ENCODE measurements around the gene USP6NL.

The USP6NL gene

DNA sequence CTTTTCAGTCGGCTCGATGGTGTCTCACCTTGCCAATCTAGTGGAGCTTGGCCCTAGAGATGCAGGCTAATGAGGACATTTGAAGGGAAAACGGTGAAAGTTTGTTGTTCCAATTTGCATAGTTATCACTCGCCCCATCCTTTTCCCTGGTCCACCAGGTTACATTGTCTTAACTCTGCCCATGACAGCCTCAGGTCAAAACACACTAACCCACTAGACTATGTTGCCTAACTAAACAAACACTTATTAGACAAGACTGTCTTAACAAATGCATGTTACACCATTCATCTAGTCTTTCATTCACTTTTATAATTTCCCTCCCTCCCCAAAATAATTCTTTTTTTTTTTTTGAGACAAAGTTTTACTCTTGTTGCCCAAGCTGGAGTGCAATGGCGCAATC is 40.7 kb downstream of the USP6NL start:
- TF ChIP-seq CTCF (IDR thresholded peaks at IDR 0.05; ENCODE audit: control insufficient read depth, insufficient read depth, low read depth, low read length, missing control alignments): no peak
- no peak for DNase-seq (ENCODE audit: low read depth)
- H3K4me3 ChIP-seq (ENCODE audit: control insufficient read depth, low read depth, low read length): no peak overlapping the region

GRCh38 chr10:11569471-11569870 is 42.0 kb downstream of the USP6NL start:
- no peak overlapping the region for H3K4me3 ChIP-seq (ENCODE audit: control insufficient read depth, low read depth, low read length)
- no peak for DNase-seq (ENCODE audit: low read depth)
- TF ChIP-seq CTCF (IDR thresholded peaks at IDR 0.05; ENCODE audit: control insufficient read depth, insufficient read depth, low read depth, low read length, missing control alignments): no peak

GRCh38 chr10:11568578-11568977 is 42.9 kb downstream of the USP6NL start:
- DNase-seq (ENCODE audit: low read depth): no peak
- H3K4me3 ChIP-seq (ENCODE audit: control insufficient read depth, low read depth, low read length): no peak overlapping the region
- TF ChIP-seq CTCF (IDR thresholded peaks at IDR 0.05; ENCODE audit: control insufficient read depth, insufficient read depth, low read depth, low read length, missing control alignments): no peak

- no peak overlapping the region for H3K4me3 ChIP-seq (ENCODE audit: control insufficient read depth, low read depth, low read length)
- no peak for TF ChIP-seq CTCF (IDR thresholded peaks at IDR 0.05; ENCODE audit: control insufficient read depth, insufficient read depth, low read depth, low read length, missing control alignments)
- no peak for DNase-seq (ENCODE audit: low read depth)
These were observed 46.7 kb downstream of the USP6NL start for GRCh38 chr10:11564741-11565140.

DNA sequence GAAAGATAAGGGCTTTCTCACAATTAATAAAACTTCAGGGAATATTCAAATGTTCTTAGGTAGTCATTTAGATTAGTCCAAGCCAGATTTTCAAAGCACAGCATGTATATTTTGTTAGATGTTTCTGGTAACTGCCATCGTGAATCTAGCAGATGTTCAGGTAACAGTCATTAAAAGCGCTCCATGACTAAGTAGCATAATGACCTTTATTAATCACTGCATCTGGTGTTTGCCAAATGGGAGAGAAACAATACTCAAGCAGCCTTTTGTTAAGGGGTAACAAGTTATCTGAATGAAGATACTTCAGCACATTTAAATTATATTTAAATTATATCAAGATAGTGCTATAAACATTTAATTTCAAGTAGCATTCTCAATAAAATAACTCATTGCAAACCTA is 47.5 kb downstream of the USP6NL start:
- DNase-seq (ENCODE audit: low read depth): no peak
- no peak for TF ChIP-seq CTCF (IDR thresholded peaks at IDR 0.05; ENCODE audit: control insufficient read depth, insufficient read depth, low read depth, low read length, missing control alignments)
- no peak overlapping the region for H3K4me3 ChIP-seq (ENCODE audit: control insufficient read depth, low read depth, low read length)

DNA sequence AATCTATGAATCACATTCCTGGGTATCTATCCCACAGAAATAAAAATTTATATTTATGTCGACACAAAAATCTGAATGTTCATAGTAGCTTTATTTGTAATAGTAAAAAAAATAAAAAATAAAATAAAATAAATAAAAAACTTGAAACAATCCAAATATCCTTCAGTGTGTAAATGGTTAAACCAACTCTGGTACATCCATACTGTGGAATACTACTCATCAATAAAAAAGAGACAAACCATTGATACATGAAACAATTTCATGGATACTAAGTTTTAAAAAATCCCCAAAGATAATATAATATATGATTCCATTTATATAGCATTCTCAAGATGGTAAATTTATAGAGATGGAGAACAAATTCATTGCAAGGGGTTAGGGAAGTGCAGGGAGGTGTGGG is 48.6 kb downstream of the USP6NL start:
- no peak for DNase-seq (ENCODE audit: low read depth)
- no peak overlapping the region for H3K4me3 ChIP-seq (ENCODE audit: control insufficient read depth, low read depth, low read length)
- no peak for TF ChIP-seq CTCF (IDR thresholded peaks at IDR 0.05; ENCODE audit: control insufficient read depth, insufficient read depth, low read depth, low read length, missing control alignments)

DNA sequence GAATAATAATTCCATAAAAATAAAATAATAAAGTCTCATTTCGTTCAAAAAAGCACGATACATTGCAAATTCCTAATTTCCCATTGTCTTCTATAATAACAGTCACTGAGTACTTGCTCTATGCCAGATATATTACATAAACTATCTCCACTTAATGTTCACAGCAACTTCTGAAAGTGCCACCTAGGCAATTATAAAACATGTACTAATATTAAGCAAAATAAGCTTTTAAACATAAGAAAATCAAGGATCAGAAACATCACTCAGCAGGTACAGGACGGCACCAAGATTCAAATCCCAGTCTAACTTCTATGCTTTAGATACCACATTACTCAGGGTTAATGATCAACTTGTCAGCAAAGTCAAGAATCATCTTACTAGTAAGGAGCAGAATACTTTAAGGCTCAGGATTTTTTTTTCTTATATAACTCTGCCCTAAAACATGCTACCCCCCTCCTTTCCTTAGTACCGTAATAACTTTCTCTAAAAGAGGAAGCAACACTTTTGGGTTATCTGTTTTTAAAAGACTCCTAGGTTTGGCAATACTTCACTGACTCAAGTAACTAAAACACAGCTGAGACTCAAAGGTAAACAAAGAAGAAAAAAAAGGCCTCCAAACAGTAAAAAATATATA is 51.3 kb downstream of the USP6NL start:
- no peak overlapping the region for H3K4me3 ChIP-seq (ENCODE audit: control insufficient read depth, low read depth, low read length)
- TF ChIP-seq CTCF (IDR thresholded peaks at IDR 0.05; ENCODE audit: control insufficient read depth, insufficient read depth, low read depth, low read length, missing control alignments): no peak
- DNase-seq (ENCODE audit: low read depth): no peak
